Stimulated activated CD4-positive, alpha-beta T cell treated with anti-CD3 and anti-CD28 coated beads, Interleukin-4, amount 100 ng/mL, for 1 hour (primary cell): ENCODE results near the gene SLC9A7.

ENCODE experiments used
- DNase-seq: peaks from one replicate; pipeline ENCODE4 v3.0.0-alpha.2; 2020

Gene SLC9A7

GRCh38 chrX:46569621-46570020 lies 189.3 kb downstream of the SLC9A7 start:
- DNase-seq: no peak

GRCh38 chrX:46567388-46567787 lies 191.5 kb downstream of the SLC9A7 start:
- no peak for DNase-seq

- no peak for DNase-seq
Observed at GRCh38 chrX:46561824-46562657, 196.9 kb downstream of the SLC9A7 start.

GRCh38 chrX:46559062-46559461 lies 199.9 kb downstream of the SLC9A7 start:
- DNase-seq: no peak

GRCh38 chrX:46554942-46555341 lies 204.0 kb downstream of the SLC9A7 start:
- no peak for DNase-seq

- no peak for DNase-seq
Observed at GRCh38 chrX:46553935-46554334, 205.0 kb downstream of the SLC9A7 start.

GRCh38 chrX:46551494-46552128 lies 207.3 kb downstream of the SLC9A7 start:
- no peak for DNase-seq

GRCh38 chrX:46549914-46550313 lies 209.0 kb downstream of the SLC9A7 start:
- no peak for DNase-seq
